Cardiac fibroblast (primary cell): ENCODE results near the gene RANBP3L.

Source experiments
- DNase-seq, 2 donors: peaks; one replicate each; pipeline versions ENCODE4 v3.0.0 to v3.0.0-alpha.2; 2010; ENCODE audit warnings: low read depth in 2 of 2
- H3K4me3 ChIP-seq, 2 donors: replicated peaks in 1 of 2; 1 replicate in 1 of 2; 2 replicates in 1 of 2; pipeline ENCODE4 v1.5.1; 2011; ENCODE audit warnings: low read depth in 2 of 2, low read length in 2 of 2, mild to moderate bottlenecking in 2 of 2, moderate library complexity in 1 of 2
- CTCF ChIP-seq: IDR thresholded peaks from one replicate; pipeline ENCODE4 v1.5.1; 2011; ENCODE audit warnings: low read depth, mild to moderate bottlenecking, low read length, inconsistent platforms

RANBP3L gene

DNA sequence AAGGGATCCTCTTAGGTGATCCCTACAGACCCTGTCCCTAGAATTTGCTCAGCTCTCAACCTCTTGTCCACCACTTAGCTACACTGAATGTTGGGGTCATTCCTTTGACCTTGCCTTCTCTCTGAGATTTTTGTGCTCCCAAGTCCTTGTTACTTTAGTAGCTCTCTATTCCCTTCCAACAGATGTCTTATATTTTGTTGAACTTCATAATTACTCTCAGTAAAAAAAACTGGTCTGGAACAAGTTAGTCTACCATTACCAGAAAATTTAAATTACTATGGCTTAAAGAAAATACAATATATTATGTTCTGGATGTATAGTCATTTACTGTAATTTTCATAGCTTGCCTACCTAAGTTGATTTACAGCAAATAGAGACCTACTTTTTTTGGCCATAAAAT lies 23.5 kb upstream of the RANBP3L start:
- no peak for TF ChIP-seq CTCF
- no peak for DNase-seq

GRCh38 chr5:36323926-36324781 lies 22.5 kb upstream of the RANBP3L start:
- TF ChIP-seq CTCF = no peak
- no peak overlapping the region for H3K4me3 ChIP-seq
- DNase-seq = no peak

More for the DNA sequence above, 23.5 kb upstream of the RANBP3L start:
- H3K4me3 ChIP-seq = no peak overlapping the region

DNA sequence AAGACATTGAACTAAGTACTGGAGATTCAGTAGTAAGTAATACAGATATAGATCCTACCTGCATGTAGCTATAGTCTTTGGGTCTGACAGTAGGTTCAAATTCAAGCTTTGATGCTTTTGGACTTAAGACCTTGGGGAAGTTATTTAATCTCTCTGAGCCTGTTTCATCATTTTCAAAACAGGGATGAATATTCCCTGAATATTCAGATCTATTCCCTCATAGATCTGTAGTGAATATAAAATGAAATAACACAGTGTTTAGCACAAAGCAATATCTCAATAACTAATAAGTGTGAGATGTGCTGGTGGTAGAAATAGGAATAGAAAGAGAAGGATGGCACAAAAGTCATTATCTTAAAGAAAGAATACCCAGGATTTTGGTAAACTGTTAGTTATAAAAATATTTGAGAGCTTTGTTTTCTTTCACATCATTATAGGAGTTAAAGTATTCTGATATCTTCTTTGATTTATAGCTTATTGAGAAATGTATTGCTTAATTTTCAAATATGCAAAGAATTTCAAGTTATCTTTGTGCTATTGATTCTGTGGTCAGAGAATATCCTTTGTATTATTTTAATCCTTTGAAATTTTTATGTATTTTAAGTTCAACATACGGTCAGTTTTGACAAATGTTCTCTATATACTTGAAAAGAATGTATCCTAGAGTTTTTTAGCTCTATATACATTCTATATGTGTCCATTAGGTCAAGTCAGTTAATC lies 11.4 kb upstream of the RANBP3L start:
- DNase-seq = no peak
- no peak for TF ChIP-seq CTCF
- H3K4me3 ChIP-seq = no peak overlapping the region

GRCh38 chr5:36311956-36312355 lies 10.3 kb upstream of the RANBP3L start:
- DNase-seq = no peak
- no peak for TF ChIP-seq CTCF
- no peak overlapping the region for H3K4me3 ChIP-seq

DNA sequence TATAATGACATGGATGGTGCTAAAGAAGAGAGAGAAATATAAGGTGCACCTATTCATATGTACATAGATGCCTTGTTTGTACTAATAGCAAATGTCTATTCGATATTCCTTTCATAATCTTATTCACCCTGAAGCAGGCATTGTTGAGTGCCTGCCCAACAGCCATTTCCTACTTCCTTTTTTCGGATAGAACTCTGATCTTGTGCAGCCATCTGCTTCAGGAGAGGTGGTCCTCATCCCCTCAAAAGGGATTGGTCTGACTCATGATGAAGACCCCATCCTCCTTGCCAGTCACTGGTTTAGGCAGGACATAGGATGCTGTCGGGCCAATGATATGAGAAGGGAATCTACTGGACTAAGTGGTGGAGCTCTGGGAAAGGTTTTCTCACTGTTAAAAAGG lies 8.4 kb upstream of the RANBP3L start:
- no peak for TF ChIP-seq CTCF
- no peak overlapping the region for H3K4me3 ChIP-seq
- no peak for DNase-seq

GRCh38 chr5:36305571-36306326 lies 4.0 kb upstream of the RANBP3L start:
- TF ChIP-seq CTCF = peak; percentile 77
- no peak overlapping the region for H3K4me3 ChIP-seq
- peak; percentile 75 to 76 for DNase-seq
